H1 (cell line): Measurements from ENCODE around the gene VIT. TPM values are rescaled to one million over a fixed set of nuclear protein-coding genes. Genes with fewer than 3 reads are reported as not detected.

Source experiments
- ATF2 ChIP-seq: IDR thresholded peaks from 2 replicates; pipeline ENCODE4 v1.6.1; 2012; ENCODE audit warnings: low read length, inconsistent platforms
- EP300 ChIP-seq, 2 experiments: IDR thresholded peaks; 1 replicate in 1 of 2; 2 replicates in 1 of 2; pipeline ENCODE4 v1.6.1; 2011 to 2012; ENCODE audit warnings: low read depth in 2 of 2, low read length in 2 of 2, mild to moderate bottlenecking in 2 of 2, borderline replicate concordance in 1 of 2, inconsistent platforms in 1 of 2, moderate library complexity in 1 of 2
- JUN ChIP-seq: IDR thresholded peaks from 2 replicates; pipeline ENCODE4 v1.6.1; 2011; ENCODE audit warnings: low read depth, mild to moderate bottlenecking, improper control_type of control experiment, low read length
- TAF1 ChIP-seq: IDR thresholded peaks from 2 replicates; pipeline ENCODE4 v1.6.1; 2011; ENCODE audit warnings: mild to moderate bottlenecking, low read depth, low read length
- TEAD4 ChIP-seq: IDR thresholded peaks from 2 replicates; pipeline ENCODE4 v1.6.1; 2012; ENCODE audit warnings: low read depth, low read length, inconsistent platforms, mixed read lengths
- polyA plus RNA-seq, 7 experiments: library from polyadenylated mRNA; depleted of rRNA in 3 of 7; stranded (reverse) in 5 of 7; unstranded in 2 of 7; fragments of >200 nt in 5 of 7; fragments of 200-250 nt in 2 of 7; gene quantifications; 1 replicate in 5 of 7; 2 replicates in 1 of 7; 4 replicates in 1 of 7; pipeline versions ENCODE4 v1.2.1 to v1.2.3, GENCODE V29; 2011 to 2013; ENCODE audit warnings: missing spikeins in 2 of 7, mixed read lengths in 2 of 7
- total RNA-seq: library from RNA; stranded (reverse); fragmentation: NEBNext Ultra II Directional; extraction: Animal tissue kit (Norgen Biotek cat#: 25700); gene quantifications from 2 replicates; pipeline ENCODE4 v1.2.1, GENCODE V29; 2021

VIT gene
- total and polyA plus RNA-seq, 2 of the 8 experiments (the other 6 are each of a cell fraction or from before 2014, with no cell fraction given): 0.03 TPM; not detected in 1

GRCh38 chr2:36831185-36831584 lies 134.7 kb downstream of the VIT start (continued):
- TF ChIP-seq ATF2: no peak
- no peak for TF ChIP-seq JUN
- TF ChIP-seq EP300 (IDR thresholded peaks at IDR 0.05; ENCODE audit: borderline replicate concordance in 1 of 2, low read depth in 2 of 2, low read length in 2 of 2): no peak
- TF ChIP-seq TEAD4: no peak
- no peak for TF ChIP-seq TAF1
